OCI-LY1 (cell line): ENCODE results near the gene CBX1.

Source experiments
- EZH2 ChIP-seq: fragments of 200-600 bp; sonication (generic), shearing (Covaris generic); IDR thresholded peaks from 2 replicates; pipeline ENCODE4 v1.8.0; 2017; ENCODE audit warnings: borderline replicate concordance, mixed run types, mild to moderate bottlenecking, antibody characterized with exemption, low read length, moderate library complexity, mixed read lengths
- TF ChIP-seq, protein P1 (sequence below): fragments of 200-600 bp; sonication (generic), shearing (Covaris generic); IDR thresholded peaks from 2 replicates; pipeline ENCODE4 v1.5.1; 2017; ENCODE audit warnings: mild to moderate bottlenecking, antibody characterized with exemption, low read length, moderate library complexity, mixed read lengths

DNA sequence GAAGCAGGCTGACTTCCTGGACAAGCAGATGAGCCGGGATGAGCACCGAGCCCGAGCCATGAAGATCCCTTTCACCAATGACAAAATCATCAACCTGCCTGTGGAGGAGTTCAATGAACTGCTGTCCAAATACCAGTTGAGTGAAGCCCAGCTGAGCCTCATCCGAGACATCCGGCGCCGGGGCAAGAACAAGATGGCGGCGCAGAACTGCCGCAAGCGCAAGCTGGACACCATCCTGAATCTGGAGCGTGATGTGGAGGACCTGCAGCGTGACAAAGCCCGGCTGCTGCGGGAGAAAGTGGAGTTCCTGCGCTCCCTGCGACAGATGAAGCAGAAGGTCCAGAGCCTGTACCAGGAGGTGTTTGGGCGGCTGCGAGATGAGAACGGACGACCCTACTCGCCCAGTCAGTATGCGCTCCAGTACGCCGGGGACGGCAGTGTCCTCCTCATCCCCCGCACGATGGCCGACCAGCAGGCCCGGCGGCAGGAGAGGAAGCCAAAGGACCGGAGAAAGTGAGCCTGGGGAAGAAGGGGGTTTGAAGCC is 42.1 kb downstream of the CBX1 start:
- TF ChIP-seq, protein P1, sequence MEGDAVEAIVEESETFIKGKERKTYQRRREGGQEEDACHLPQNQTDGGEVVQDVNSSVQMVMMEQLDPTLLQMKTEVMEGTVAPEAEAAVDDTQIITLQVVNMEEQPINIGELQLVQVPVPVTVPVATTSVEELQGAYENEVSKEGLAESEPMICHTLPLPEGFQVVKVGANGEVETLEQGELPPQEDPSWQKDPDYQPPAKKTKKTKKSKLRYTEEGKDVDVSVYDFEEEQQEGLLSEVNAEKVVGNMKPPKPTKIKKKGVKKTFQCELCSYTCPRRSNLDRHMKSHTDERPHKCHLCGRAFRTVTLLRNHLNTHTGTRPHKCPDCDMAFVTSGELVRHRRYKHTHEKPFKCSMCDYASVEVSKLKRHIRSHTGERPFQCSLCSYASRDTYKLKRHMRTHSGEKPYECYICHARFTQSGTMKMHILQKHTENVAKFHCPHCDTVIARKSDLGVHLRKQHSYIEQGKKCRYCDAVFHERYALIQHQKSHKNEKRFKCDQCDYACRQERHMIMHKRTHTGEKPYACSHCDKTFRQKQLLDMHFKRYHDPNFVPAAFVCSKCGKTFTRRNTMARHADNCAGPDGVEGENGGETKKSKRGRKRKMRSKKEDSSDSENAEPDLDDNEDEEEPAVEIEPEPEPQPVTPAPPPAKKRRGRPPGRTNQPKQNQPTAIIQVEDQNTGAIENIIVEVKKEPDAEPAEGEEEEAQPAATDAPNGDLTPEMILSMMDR: no peak
- TF ChIP-seq EZH2: no peak
